HepG2 (cell line): ENCODE data around the gene ANP32B. TPM values are rescaled to one million over a fixed set of nuclear protein-coding genes. Genes with fewer than 3 reads are reported as not detected.

Experiments used
- AGO2 ChIP-seq: fragments of 200-400 bp; formaldehyde crosslinking; optimal IDR thresholded peaks from 2 replicates; pipeline ENCODE3; 2017; ENCODE audit warnings: mild to moderate bottlenecking, low read depth, low read length, moderate library complexity
- ATF1 ChIP-seq: IDR thresholded peaks from 2 replicates; pipeline ENCODE4 v1.6.1; 2016; ENCODE audit warnings: mild to moderate bottlenecking, control low read depth
- BCL3 ChIP-seq: sonication (generic); formaldehyde crosslinking; IDR thresholded peaks from 2 replicates; pipeline ENCODE4 v1.5.1; 2020; ENCODE audit warnings: mild to moderate bottlenecking, missing genetic modification reagents, moderate library complexity
- CAMTA2 ChIP-seq: sonication (generic); formaldehyde crosslinking; IDR thresholded peaks from 2 replicates; pipeline ENCODE4 v1.4.0; 2020; ENCODE audit warnings: mild to moderate bottlenecking, missing genetic modification reagents, borderline replicate concordance
- CTCF ChIP-seq: sonication (generic); formaldehyde crosslinking; IDR thresholded peaks from 2 replicates; pipeline ENCODE4 v1.5.0; 2020; ENCODE audit warnings: mild to moderate bottlenecking, missing genetic modification reagents, moderate library complexity
- FOXA1 ChIP-seq, 2 experiments: fragments of 450-650 bp in 1 of 2; sonication (generic) in 1 of 2; formaldehyde crosslinking in 1 of 2; IDR thresholded peaks; 2 replicates each; pipeline versions ENCODE4 v1.4.0 to v1.6.1; 2016 to 2020; ENCODE audit warnings: missing genetic modification reagents in 1 of 2
- HMG20A ChIP-seq: IDR thresholded peaks from 2 replicates; pipeline ENCODE4 v1.6.1; 2016; ENCODE audit warnings: borderline replicate concordance
- HMG20B ChIP-seq: conservative IDR thresholded peaks from 2 replicates; pipeline ENCODE4 v1.6.1; 2016; ENCODE audit warnings: missing genetic modification reagents, missing compliant biosample characterization
- HNRNPLL ChIP-seq: fragments of 200-400 bp; formaldehyde crosslinking; IDR thresholded peaks from 2 replicates; pipeline ENCODE4 v1.6.1; 2017; ENCODE audit warnings: mild to moderate bottlenecking, low read depth, low read length; ENCODE audit not compliant: poor library complexity, severe bottlenecking
- NFYB ChIP-seq: sonication (generic); formaldehyde crosslinking; IDR thresholded peaks from 2 replicates; pipeline ENCODE4 v1.4.0; 2020; ENCODE audit warnings: missing genetic modification reagents
- SAP130 ChIP-seq: IDR thresholded peaks from 2 replicates; pipeline ENCODE4 v1.6.1; 2016; ENCODE audit warnings: low read depth
- TFDP2 ChIP-seq: sonication (generic); formaldehyde crosslinking; IDR thresholded peaks from 2 replicates; pipeline ENCODE4 v1.4.0; 2020; ENCODE audit warnings: missing genetic modification reagents
- TGIF2 ChIP-seq: IDR thresholded peaks from 2 replicates; pipeline ENCODE4 v1.6.1; 2016; ENCODE audit warnings: control low read depth, missing compliant biosample characterization
- ZBTB1 ChIP-seq: sonication (generic); formaldehyde crosslinking; IDR thresholded peaks from 2 replicates; pipeline ENCODE4 v1.4.0; 2020; ENCODE audit warnings: missing genetic modification reagents, borderline replicate concordance
- ZMYM2 ChIP-seq: sonication (generic); formaldehyde crosslinking; IDR thresholded peaks from 2 replicates; pipeline ENCODE4 v1.8.0; 2022; ENCODE audit warnings: mild to moderate bottlenecking, missing genetic modification reagents
- ZNF20 ChIP-seq: sonication (generic); formaldehyde crosslinking; IDR thresholded peaks from 2 replicates; pipeline ENCODE4 v1.4.0; 2020; ENCODE audit warnings: mild to moderate bottlenecking, moderate library complexity, missing genetic modification reagents
- ZNF274 ChIP-seq: sonication (generic); formaldehyde crosslinking; IDR thresholded peaks from 2 replicates; pipeline ENCODE4 v1.5.1; 2020; ENCODE audit warnings: mild to moderate bottlenecking, missing genetic modification reagents
- ZNF431 ChIP-seq: sonication (generic); formaldehyde crosslinking; IDR thresholded peaks from 2 replicates; pipeline ENCODE4 v1.9.0; 2022; ENCODE audit warnings: missing genetic modification reagents, low read depth, mild to moderate bottlenecking, borderline replicate concordance
- ZNF550 ChIP-seq: sonication (generic); formaldehyde crosslinking; IDR thresholded peaks from 2 replicates; pipeline ENCODE4 v1.4.0; 2020; ENCODE audit warnings: mild to moderate bottlenecking, missing genetic modification reagents, borderline replicate concordance
- ZNF687 ChIP-seq: sonication (generic); formaldehyde crosslinking; IDR thresholded peaks from 2 replicates; pipeline ENCODE4 v1.5.1; 2020; ENCODE audit warnings: mild to moderate bottlenecking, missing genetic modification reagents, moderate library complexity
- polyA plus RNA-seq, 8 experiments: library from polyadenylated mRNA; depleted of rRNA in 3 of 8; stranded (reverse) in 7 of 8; unstranded in 1 of 8; fragments of >200 nt; fragmentation: Illumina TruSeq in 4 of 8; extraction: Trizol in 4 of 8; gene quantifications; 2 replicates each; pipeline versions ENCODE4 v1.2.1 to v1.2.3, GENCODE V29; 2011 to 2016; ENCODE audit warnings: low read depth in 4 of 8, missing spikeins in 1 of 8, mixed read lengths in 1 of 8; ENCODE audit not compliant: insufficient read depth in 1 of 8
- total RNA-seq, 5 experiments: library from RNA; depleted of rRNA; stranded (reverse); fragments of >200 nt; fragmentation: Illumina TruSeq; extraction: Trizol; gene quantifications; 2 replicates each; pipeline ENCODE4 v1.2.3, GENCODE V29; 2016; ENCODE audit warnings: low read depth in 1 of 5

The ANP32B gene
- total and polyA plus RNA-seq, 2 of the 13 experiments (the other 11 are each of a cell fraction or from before 2014, with no cell fraction given), result 22.1 to 37.5 TPM

GRCh38 chr9:98056269-98057137 lies 73.4 kb downstream of the ANP32B start, which contains the start of gene NANS (continued):
- TF ChIP-seq BCL3 (CRISPR knock-in tag), result peak; percentile 72; the same call in 1 of the 2 replicates
- TF ChIP-seq CAMTA2, result peak; percentile 50; the same call in 1 of the 2 replicates
- peak; percentile 89 for TF ChIP-seq ZMYM2
- TF ChIP-seq HNRNPLL, result peak; percentile 70
- TF ChIP-seq FOXA1 (IDR thresholded peaks at IDR 0.05), result no peak
- TF ChIP-seq FOXA1 (CRISPR knock-in tag; IDR thresholded peaks at IDR 0.05), result peak; percentile 17; the same call in 1 of the 2 replicates
- peak; percentile 85 for TF ChIP-seq SAP130
- no peak for TF ChIP-seq HMG20B (CRISPR knock-in tag)
- TF ChIP-seq ZNF20 (CRISPR knock-in tag), result 0 out of 2 replicates have a peak, but pooled peaks have one; percentile 60
- no peak for TF ChIP-seq ZNF550 (CRISPR knock-in tag)
- peak; percentile 92 for TF ChIP-seq AGO2
- peak; percentile 48; the same call in 1 of the 2 replicates for TF ChIP-seq TFDP2 (CRISPR knock-in tag)
- TF ChIP-seq ZNF687 (CRISPR knock-in tag), result peak; percentile 92
- no peak for TF ChIP-seq ZBTB1 (CRISPR knock-in tag)
- peak; percentile 73; the same call in 1 of the 2 replicates for TF ChIP-seq ZNF274 (CRISPR knock-in tag)
- 0 out of 2 replicates have a peak, but pooled peaks have one; percentile 30 for TF ChIP-seq HMG20A (CRISPR knock-in tag)
- TF ChIP-seq CTCF (CRISPR knock-in tag), result peak; percentile 58
- peak; percentile 70 for TF ChIP-seq NFYB (CRISPR knock-in tag)
- TF ChIP-seq ATF1 (CRISPR knock-in tag), result no peak
- no peak; the same call in 1 of the 2 replicates for TF ChIP-seq ZNF431
- TF ChIP-seq TGIF2 (CRISPR knock-in tag), result 0 out of 2 replicates have a peak, but pooled peaks have one; percentile 23
